Stimulated activated CD4-positive, alpha-beta T cell treated with anti-CD3 and anti-CD28 coated beads, Interleukin-15, amount 100 ng/mL, for 48 hours (primary cell): ENCODE results near the gene CCDC121.
"Not testable (repeated sequence)": the region's sequence is repeated elsewhere in the genome, so short reads cannot be mapped to it uniquely, and the experiment has no call there.

Source experiments
- DNase-seq, 2 donors: peaks; one replicate each; pipeline ENCODE4 v3.0.0-alpha.2; 2020; ENCODE audit warnings: low read depth in 2 of 2

Gene CCDC121

DNA sequence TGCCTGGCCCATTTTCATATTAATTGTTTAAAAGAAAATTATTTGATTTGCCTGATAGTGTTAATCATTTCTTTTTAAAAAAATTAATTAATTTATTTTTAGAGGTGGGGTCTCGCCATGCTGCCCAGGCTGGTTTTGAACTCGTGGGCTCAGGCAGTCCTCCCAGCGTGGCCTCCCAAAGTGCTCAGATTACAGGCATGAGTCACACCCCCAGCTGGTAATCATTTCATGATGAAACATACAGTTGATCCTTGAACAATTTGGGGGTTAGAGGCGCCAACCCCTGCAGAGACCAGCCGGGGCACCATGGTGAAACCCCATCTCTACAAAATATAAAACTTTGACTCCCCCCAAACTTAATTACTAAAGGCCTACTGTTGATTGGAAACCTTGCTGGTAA lies 8.0 kb upstream of the CCDC121 start:
- no peak for DNase-seq

DNA sequence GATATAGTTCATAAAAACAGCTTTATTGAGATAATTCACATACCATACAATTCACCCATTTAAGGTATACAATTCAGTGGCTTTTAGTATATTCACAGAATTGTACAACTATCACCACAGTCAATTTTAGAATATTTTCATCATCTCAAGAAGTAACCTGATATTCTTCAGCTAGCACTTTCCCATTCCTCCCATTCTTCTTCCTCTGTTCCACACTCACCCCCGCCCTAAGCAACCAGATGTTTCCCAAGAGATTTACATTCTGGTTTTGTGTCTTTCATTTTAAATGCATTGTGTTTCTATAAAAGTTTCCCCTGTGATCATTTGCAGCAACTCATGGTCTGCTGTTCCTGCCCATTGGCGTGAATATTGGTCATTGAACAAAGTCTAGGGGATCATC lies 5.5 kb upstream of the CCDC121 start:
- DNase-seq = no peak

DNA sequence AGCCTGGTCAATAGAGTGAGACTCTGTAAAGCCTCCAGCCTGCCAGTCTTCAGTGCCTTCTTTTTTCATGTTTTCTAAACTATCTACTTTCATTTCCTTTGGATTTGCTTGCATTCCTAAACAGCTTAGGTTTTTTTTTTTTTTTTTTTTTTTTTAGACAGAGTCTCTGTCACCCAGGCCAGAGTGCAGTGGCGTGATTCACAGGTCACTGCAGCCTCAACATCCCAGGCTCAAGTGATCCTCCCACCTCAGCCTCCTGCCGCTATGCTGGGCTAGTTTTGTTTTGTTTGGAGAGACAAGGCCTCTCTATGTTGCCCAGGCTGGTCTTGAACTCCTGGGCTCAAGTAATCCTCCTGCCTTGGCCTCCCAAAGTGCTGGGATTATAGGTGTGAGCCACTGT lies 1.4 kb upstream of the CCDC121 start:
- DNase-seq = not testable (repeated sequence)

DNA sequence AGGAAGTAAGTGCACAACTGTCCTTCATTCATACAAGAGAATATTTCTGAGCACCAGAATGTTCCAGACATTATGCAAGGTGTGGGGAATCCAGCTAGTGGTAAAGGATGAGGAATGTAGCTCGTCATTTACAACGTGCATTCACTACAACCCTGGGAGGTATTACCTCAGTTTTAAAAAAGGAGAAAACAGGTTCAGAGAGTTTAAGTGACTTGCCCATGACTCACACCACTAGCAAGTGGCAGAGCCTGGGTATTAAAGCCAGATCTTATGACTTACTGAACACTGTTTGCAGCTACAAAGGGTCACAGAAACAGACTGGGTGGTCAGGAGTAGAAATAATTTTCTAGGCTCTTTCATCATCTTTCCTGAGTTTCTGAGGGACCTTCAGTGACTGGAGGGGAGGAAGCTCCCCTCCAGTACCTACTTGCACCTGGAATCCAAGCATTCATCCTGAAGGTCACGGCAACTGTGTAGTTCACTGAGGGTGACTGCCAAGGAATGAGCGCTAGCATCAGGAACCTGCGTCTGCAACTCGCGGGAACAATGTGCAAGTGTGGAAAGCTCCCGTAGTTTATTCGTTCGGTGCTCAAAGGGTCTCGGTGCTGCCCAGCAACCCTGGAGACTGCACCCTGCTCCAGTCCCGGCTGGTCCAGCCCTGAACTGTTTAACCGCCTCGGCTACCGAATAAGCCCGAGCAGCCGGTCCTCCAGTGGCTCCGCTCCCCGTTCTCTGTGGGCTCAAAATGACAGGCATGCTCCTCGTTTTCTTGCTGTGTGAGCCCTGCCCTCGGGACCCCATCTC lies 647 bp downstream of the CCDC121 start:
- no peak for DNase-seq

DNA sequence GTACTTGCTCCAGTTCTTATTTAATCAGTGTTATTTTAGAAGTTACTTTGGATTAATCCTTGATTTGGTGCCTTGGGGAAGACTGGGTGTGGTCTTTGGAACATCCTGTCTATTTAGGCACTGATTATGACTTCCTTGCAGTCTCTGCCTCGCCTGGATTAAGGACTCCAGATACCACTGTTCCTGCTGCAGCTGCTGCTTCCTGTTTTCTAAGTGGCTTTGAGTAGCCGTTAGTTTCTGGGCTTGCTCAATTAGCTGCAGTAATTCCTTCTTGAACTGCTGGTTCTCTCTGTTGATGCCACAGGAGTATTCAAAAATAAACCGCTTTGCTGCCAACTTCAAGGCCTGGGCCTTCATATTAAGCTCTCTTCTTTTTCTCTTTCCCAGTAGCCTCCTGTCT lies 1.9 kb downstream of the CCDC121 start:
- DNase-seq = not testable (repeated sequence)

DNA sequence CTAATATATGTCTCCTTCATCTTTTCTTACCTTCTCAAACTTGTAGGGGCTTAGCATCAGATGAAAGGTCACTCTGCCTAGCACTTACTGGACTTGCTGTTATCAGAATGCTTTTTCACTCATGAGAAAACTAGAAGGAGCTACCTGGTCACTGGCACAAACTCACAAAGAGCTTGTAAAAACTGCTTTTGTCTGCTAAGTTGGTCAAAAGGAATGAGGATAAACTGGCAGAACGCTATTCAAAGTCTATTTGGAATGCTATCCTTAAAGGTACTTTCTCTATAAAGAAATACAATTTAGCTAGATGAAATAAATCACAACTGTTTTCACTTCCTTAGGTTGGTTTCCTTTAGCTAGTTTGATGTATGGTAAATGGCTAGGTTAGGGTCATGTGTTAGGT lies 2.5 kb downstream of the CCDC121 start:
- not testable (repeated sequence) for DNase-seq

DNA sequence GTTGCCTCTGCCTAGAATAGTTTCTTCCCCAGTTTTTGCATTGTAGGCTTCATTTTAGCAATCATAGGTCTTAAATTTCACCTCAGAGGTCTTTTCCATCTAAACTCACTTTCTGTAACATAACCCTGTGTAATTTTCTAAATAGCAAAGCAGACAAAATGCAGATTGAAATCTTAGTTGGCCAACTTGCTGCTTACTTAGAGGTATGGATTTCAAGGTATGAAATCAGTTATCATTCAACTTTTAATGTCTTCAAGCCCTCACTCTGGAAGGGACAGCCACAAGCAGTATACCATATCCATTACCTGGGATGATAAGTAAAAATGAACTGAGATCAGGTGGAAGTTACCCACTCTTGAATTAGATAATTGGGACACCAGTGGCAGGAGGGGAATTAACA lies 3.9 kb downstream of the CCDC121 start:
- no peak for DNase-seq

DNA sequence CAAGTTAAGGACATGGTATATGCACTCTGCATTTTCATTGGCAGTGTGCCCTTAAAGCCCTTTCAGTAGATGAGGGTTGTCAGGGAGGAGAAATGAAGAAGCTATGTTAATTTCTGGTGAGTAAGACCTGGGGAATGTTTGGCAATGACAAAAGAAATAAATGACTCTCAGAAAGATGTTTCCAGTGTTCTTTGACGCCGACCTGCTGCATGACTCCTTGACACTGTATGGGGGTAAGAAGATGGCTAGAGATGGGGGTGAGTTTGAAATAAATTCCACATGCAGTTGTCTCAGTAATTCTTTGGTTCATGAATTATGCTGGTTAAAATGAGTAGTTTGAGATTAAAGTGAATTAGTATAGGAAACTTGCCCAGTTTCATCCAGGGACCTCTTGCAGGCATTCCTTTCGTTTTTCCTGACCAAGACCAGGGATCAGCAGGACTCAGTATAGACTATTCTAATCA lies 5.9 kb downstream of the CCDC121 start:
- DNase-seq = no peak

DNA sequence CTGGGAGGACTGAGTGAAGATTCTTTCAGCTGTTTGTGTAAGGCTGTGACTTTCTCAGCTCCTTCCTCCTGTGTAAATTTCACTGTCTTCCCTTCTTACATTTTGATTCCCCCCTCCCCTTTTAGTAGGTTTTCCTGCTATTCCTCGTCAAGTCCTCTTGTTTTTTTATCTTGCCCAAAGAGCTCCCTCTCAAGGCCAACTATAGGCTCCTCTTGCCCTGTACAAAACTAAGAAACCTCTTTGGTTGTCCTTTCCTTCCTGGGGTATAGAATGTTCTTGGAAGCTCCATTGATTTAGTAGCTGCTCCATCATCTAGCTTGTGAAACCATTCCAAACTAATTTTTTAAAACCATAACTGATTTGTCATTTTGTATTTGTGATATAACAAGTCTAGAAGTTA lies 7.3 kb downstream of the CCDC121 start:
- DNase-seq = no peak

DNA sequence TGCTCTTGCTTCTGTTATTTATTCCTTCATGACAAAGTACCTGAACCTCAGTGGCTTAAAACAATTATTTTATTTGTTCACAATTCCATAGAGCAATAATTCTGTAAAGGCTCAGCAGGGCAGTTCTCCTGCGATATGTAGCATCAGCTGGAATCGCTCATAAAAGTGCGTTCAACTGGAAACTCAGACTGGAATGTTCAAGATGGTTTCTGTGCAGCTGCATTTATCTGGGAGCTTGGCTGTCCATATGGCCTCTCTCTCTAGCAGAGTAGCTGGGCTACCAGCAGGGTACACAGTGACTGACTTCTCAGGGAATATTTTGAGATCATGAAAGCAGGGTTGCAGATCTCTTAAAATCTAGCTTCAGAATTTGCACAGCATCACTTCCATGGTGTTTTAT lies 13.5 kb downstream of the CCDC121 start:
- DNase-seq = no peak

DNA sequence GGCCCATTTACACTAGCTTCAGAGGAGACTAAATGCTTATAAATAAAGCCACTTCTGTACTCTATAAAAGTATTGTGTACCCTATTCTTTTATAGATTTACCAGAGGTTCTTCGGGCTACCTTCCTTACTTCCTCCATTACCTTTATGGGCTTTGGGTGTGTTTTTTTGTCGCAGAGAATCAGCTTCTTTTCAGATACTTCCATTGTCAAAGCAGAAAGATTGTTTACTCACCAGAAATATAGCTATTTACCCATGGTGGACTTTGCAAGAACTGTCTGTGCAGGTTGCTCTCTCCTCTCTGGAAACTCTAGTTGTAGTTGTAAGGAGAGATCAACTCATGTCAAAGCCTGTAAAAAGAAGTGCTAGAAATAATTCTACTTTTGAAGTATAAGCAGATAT lies 14.8 kb downstream of the CCDC121 start:
- no peak for DNase-seq

DNA sequence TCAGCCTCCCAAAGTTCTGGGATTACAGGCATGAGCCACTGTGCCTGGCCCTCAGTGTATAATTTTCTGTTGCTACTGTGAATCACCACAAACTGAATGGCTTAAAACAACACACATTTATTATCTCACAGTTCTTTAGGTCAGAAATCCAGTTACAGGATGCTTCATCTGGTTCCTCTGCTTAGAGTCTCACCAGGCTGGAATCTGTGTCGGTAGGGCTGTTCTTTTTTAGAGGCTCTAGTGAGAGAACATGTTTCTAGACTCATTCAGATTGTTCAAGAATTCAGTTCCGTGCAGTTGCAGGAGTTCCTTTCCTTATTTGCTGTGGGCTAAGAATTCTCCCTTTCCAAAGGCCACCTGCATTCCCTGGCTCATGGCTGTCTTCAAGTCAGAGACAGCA lies 22.2 kb downstream of the CCDC121 start:
- no peak for DNase-seq

DNA sequence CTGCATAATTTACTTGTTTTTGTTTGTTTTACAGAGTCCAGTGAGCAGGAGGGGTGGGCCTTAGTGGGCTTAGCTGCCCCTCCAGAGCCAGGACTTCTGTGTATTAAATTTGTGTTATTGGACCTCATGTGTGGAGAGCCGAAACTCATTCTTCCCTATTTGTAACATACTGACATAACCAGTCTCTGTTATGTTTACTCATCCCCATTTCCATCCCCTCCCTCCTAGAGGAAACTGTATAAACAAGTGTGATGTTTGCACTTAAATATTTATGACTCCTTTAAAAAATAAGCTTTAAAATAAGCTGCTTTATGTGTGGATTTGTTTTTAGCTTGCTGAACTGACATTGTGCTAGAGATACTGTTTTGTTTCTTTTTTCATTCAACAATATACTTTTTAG lies 32.2 kb downstream of the CCDC121 start:
- no peak for DNase-seq

DNA sequence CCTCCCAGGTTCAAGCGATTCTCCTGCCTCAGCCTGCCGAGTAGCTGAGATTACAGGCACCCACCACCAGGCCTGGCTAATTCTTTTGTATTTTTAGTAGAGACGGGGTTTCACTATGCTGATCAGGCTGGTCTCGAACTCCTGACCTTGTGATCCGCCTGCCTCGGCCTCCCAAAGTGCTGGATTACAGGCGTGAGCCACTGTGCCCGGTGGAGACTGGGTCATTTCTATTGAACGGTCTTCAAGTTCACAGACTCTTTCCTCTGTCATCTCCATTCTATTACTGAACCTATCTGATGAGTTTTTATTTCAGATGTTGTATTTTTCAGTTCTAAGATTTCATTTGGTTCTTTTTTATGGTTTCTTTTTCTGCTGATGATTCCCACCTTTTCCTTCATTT lies 33.4 kb downstream of the CCDC121 start:
- DNase-seq = not testable (repeated sequence)

DNA sequence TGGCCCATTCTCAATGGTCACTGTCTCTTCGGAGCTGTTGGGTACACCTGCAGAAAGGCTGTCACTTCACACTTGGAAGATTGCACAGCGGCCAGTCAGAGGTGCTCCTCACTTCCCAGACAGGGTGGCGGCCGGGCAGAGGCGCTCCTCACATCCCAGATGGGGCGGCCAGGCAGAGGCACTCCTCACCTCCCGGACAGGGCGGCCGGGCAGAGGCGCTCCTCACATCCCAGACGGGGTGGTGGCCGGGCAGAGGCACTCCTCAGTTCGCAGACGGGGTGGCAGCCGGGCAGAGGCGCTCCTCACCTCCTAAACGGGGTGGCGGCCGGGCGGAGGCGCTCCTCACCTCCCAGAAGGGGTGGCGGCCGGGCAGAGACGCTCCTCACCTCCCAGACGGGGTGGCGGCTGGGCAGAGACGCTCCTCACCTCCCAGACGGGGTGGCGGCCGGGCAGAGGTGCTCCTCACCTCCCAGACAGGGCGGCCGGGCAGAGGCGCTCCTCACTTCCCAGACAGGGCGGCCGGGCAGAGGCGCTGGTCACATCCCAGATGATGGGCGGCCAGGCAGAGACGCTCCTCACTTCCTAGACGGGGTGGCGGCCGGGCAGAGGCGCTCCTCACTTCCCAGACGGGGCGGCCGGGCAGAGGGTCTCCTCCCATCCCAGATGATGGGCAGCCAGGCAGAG lies 34.6 kb downstream of the CCDC121 start:
- DNase-seq = not testable (repeated sequence)

DNA sequence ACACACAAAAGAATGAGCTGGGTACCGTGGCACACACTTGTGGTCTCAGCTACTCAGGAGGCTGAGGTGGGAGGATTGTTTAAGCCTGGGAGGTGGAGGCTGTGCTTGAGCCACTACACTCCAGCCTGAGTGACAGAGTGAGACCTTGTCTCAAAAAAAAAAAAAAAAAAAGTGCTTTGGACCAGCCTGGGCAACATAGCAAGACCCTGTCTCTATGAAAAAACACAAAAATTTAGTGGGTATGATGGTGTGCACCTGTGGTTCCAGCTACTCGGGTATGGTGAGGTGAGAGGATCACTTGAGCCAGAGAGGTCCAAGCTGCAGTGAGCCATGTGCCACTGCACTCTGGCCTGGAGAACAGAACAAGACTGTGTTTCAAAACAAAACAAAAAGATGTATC lies 35.6 kb downstream of the CCDC121 start:
- no peak for DNase-seq

DNA sequence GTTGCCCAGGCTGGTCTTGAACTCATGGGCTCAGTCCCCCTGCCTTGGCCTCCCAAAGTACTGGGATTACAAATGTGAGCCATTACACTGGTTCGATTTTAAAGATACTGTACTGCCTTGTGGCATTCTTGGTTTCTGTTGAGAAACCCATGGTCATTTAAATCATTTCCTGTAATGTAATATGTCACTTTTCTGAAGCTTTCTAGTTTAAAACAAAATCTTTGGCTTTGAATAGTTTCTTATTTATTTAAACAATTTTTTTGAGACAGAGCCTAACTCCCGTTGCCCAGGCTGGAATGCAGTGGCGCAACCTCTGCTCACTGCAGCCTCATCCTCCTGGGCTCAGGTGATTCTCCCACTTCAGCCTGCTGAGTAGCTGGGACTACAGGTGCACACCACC lies 37.1 kb downstream of the CCDC121 start:
- no peak for DNase-seq

DNA sequence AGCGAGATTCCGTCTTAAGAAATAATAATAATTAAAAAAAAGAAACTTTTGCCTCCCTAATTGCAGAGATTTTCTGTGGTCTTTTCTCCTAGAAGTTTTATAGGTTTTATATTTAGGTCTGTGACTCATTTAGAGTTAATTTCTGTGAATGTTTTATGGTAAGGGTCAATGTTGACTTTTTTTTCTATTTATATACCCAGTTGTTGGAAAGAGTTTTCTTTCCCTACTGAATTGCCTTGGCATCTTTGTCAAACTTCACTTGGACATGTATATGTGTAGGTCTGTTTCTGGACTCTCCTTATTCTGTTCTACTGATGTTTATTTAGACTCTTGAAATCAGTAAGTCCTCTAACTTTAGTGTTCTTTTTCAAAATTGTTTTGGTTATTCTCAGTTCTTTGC lies 40.5 kb downstream of the CCDC121 start:
- no peak for DNase-seq

DNA sequence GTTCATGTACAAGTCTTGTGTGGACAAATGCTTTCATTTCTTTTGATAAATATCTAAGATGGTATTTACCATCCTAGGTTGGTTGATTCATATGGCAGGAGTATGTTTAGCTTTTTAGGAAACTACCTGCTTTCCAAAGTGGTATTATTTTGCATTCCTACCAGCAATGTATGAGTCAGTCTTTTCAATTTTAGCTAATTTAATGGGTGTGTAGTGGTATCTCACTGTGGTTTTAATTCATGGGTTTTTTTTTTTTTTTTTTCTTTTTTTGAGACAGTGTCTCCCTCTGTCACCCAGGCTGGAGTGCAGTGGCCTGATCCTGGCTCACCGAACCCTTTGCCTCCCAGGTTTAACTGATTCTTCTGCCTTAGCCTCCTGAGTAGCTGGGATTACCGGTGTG lies 41.8 kb downstream of the CCDC121 start:
- no peak for DNase-seq

DNA sequence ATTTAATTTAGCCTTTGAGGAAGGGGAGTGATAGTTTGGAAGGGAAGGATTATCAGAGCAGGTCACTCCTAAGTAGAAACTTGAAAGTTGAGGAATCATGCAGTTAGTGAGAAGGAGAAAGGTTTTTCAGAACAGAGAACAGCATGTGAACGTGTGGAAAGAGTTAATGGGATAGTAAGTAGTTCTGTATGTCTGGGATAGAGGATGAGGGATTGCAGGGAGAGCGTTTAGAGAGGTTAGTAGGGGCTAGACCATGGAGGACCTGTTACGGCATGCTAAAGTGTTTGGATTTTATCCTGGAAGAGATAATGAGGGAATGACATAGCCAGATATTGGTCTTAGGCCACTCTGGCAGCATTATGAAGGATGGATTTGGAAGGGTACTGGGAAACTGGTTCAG lies 44.2 kb downstream of the CCDC121 start:
- no peak for DNase-seq

DNA sequence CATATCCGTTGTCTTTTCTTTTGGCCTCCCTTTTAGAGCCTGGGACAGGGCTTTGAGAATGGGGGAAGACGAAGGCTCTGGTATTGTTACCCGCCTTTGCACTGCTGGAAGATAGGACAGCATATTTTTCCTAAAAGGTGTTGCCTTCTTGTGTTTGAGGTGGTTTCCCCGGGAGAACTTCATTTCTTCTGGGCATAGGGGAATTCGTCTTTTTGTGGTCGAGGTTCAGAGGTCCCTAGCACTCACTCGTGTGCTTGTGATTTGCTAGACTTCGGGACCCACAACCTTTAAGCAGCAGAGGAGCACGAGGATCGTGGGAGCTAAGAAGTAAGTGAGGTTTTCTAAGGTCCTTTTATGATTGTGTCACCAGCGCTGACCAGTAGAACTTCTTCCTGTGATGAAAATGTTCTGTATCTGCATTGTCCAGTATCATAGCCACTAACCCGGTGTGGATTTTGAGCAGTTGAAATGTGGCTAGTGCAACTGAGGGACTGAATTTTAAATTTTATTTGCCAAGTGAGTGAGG lies 45.4 kb downstream of the CCDC121 start:
- no peak for DNase-seq

DNA sequence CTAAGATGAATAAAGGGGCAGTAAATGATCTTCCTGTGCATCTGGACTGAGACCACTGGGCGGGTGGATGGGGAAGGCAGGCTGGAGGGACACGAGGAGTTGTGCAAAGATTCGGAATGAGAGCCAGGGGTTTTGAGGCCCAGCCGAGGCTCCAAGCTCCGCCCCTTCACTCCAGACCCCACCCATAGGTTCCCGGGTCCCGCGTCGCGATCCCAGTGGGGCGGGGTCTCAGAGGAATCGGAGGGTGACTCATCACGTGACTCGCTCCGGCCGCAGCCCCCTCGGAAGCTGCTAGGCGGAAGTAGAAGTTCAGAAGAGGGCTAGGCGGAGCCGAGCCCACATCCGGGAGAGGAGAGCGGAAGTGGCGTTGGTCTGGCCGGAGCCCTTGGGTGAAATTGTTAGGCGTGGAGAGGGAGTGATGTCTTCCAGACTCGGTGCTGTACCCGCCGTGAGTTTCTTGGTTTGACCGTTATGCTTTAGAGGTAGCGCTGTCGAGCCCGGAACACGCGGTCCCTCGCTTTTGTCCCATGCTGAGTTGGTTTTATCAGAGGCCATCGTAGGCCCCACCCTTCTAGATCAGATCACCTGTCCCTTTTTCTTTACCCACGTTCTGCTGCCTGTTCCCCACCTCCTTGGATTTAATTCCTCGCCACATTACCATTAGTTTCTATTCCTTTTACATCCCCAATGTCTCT lies 46.0 kb downstream of the CCDC121 start, which contains the start of gene ZNF512:
TSS of gene ZNF512 (plus strand) at position 348 of the 695 bp plus-strand sequence. CDS start at position 419, 71 bp downstream.
- DNase-seq = peak; percentile 76 to 82
